LHCN-M2 (cell line): ENCODE data around the gene CFDP1. TPM values are rescaled to one million over a fixed set of nuclear protein-coding genes. Genes with fewer than 3 reads are reported as not detected.

ENCODE experiments used
- DNase-seq: peaks from one replicate; pipeline ENCODE4 v3.0.0-alpha.2; 2012; ENCODE audit warnings: low read depth
- total RNA-seq: library from RNA; depleted of rRNA; stranded (reverse); fragments of >200 nt; gene quantifications from 2 replicates; pipeline ENCODE4 v1.2.3, GENCODE V29; 2014; rRNA removed

The CFDP1 gene
- total RNA-seq, 1 experiment from 2014 or later, result 63.3 TPM

DNA sequence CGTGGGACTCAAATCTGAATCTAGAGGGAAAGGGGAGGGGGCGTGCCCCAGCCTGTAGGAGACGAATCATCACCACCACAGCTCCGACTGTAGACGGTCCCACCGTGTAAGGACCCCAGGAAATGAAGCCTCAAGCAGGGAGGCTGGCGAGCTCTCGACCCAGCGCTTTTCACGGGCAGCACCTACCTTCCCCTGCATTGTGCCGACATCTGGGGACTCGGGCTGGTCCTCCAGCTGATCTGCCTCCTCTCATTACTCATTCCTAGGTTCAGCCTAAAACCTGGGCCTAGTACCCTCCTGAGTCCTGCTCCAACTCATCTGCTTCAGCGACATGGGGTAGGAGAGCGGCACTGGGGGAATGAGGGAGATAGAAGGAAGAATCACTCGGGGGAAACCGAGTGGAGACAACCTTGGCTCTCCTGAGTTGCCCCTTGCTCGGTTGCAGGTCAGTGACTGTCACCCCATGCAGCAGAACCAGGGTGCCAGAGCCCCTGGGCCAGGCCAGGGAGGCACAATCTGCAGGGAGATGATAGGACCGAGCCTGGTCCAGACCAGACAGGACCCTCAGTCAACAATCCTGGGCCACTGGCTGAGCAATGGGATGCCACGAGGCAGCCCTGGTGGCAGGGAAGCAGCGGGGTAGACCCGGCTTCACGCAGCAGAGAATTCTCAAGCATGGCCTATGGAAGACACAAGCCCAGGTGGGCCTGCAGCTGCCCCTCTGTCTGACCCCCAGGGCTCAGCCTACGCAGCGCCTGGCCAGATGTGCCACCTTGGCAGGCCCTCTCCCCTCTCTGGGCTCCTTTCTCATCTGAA lies 181.0 kb downstream of the CFDP1 start:
- DNase-seq, result no peak

- peak; percentile 79 for DNase-seq
Measured at GRCh38 chr16:75251280-75252048, 181.8 kb downstream of the CFDP1 start, which contains the start of gene BCAR1. Gene BCAR1, minus strand, starts transcription at chr16:75251624. Its CDS starts 142 bp downstream, at chr16:75251482.

DNA sequence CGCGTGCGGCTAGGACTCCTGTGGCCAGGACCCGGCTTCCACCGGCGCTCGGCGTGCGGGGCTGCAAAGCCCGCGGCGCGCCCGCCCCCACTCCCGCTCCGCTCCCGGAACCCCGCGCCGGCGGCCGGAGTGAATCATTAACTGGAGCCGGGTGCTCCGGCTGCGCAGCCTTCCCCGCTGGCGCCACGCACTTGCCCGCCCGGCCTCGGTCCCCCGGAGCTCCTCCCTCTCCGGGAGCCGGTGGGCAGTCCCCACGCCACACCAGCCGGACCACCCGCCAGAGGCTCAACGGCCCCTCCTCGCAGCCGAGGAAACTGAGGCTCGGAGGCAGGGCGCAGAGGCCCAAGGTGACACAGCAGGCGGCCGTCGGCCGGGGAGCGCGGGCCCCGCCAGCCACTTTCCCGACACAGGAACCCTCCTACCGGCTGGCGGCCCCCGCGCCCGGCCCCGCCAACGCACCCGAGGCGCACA lies 182.5 kb downstream of the CFDP1 start:
- DNase-seq, result no peak

- DNase-seq, result no peak
Measured at GRCh38 chr16:75250089-75250808, 183.1 kb downstream of the CFDP1 start.

GRCh38 chr16:75249441-75249840 lies 183.9 kb downstream of the CFDP1 start:
- DNase-seq, result no peak

DNA sequence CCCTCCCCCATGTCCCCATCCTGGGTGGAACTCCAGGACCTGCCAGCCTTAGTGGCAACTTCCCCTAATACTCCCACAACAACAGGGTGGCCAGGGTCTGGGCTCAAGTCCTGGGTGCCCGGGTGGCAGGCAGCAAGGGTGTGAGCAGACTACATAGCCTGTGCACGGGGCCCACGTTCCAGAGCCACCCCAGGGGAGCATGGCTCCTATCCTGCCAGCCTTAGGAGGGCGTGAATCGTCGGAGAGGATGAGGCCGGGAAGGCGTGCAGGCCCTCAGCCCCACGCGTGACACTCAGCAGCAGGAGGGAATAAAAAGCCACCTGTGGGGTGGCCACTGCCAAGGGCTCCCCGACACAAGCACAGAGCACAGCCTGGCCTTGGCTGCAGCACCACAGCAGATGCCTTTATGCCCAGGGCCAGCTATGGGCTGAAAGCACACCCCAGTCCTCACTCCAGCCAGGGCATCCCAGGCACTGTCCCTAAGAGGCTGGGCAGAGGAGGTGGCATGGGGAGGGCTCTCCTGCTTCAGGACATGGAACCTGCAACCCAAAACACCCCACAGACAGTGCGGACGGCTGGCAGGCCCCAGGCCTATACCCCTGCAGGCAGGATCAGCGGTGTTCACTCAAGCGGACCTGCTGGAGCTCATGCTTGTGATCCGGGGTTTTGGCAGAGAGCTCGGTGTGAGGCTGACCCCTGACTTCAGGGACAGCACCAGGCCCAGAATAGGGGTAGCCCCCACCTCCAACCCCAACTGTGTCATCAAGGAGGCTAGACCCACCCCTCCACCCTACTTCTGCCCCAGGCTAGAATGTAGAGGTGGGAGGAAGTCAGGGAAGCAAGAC lies 184.5 kb downstream of the CFDP1 start:
- DNase-seq, result no peak

DNA sequence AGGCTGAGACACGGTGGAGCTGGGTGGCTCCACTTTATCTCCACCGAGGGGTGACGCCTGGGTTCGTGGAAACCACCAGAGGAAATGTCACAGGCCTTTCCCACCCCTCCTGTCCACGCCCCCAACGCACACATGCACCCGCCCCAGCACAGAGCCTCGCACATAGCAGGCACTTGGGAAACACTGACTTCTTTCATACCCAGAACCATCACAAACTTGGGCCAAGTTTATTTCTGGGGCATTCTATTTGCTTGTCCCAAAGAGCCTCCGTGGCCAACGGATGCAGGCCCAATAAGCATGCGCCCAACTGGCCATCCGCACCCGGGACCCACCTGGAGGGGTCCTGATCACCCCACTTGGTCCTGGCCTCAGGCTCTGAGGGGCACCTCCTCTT lies 185.2 kb downstream of the CFDP1 start:
- DNase-seq, result no peak

GRCh38 chr16:75247249-75247648 lies 186.1 kb downstream of the CFDP1 start:
- DNase-seq, result no peak

GRCh38 chr16:75246504-75247205 lies 186.6 kb downstream of the CFDP1 start:
- no peak for DNase-seq

DNA sequence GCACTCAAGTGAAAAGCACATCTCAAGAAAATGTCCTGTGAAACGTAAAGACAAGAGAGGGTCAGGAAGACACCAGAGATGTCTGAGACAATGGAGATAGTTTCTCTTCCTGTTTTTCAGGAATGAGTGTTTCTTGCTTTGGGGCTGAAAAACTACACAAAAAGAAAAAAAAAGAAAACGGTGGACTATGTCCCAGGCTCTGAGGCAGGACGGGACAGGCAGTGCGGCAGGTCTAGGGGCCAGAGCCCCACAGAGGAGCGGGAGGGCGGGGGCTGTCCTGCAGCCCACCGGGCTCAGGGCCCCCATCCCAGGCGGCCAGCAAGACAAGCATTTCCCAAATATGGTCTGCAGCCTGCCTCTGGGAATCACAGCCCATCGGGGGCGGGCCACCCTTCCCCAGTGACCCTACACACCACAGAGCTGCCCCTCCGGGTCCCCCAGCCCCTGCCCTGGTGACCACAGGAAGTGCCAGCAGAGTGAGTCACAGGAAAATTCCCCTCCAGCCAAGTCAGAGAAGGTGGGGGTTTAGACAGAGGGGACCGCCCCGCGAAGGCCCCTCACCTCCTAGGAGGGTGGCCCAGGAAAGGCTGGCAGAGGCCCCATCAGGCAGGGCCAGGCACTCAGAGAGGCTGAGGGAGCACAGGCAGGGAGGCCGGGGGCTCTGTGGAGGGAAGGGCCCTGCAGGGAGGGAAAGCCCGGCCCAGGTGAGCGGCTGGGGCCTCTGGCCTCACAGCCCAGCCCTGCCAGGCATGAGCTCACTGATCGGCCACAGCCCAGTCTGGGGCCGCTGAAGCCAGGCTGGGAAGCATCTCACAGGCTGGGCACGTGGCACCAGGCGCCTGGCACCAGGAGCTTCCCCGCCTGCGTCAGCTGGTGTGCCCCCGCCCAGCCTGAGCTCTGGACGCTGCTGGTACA lies 188.2 kb downstream of the CFDP1 start:
- DNase-seq, result peak; percentile 98

DNA sequence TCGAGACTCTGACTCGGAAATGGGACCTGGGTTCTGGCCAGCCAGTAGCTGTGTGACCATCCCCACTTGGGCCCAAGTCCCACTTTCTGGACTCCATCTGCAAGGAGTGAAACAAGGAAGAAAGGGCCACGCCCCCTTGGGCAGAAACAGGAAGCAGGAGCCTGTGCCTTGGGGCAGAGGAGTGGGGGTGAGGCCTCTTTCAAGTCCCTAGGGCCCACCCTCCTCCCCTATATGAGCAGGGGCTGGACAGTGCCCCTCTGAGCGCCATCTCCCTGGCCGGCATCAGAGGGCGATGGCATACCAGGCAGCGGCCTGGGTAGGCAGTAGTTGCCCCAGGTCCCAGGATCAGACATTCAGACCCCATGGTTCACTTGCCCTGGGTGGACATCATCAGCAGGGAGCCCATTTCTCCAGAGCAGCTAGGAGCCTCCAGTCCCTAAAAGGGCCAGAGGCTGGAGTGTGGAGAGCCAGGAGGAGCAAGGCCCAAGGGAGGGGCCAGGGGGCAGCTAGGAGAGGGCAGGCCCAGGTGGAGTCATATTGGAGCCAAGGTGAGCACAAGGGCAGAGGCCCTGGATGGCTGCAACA lies 189.0 kb downstream of the CFDP1 start:
- DNase-seq, result no peak

Other genes with a start within 250 kb of the CFDP1 start
- not detected in 2 replicates for gene CTRB2, start 226.3 kb downstream of the CFDP1 start, total RNA-seq
- not detected in 2 replicates for gene CTRB1, start 214.5 kb downstream of the CFDP1 start, total RNA-seq
- 67.9 and 96.1 TPM in 2 replicates for gene BCAR1, start 181.9 kb downstream of the CFDP1 start, total RNA-seq
- gene TMEM170A, start 31.2 kb upstream of the CFDP1 start, total RNA-seq, result 9.7 and 11.7 TPM in 2 replicates
- 1.8 and 1.9 TPM in 2 replicates for gene CHST6, start 61.9 kb upstream of the CFDP1 start, total RNA-seq
- gene CHST5, start 102.6 kb upstream of the CFDP1 start, total RNA-seq, result not detected in 2 replicates
- 6.2 and 8.3 TPM in 2 replicates for gene TMEM231, start 122.7 kb upstream of the CFDP1 start, total RNA-seq
- 53.7 and 59.0 TPM in 2 replicates for gene GABARAPL2, start 132.9 kb upstream of the CFDP1 start, total RNA-seq
- gene ADAT1, start 189.8 kb upstream of the CFDP1 start, total RNA-seq, result 50.2 and 66.0 TPM in 2 replicates
- gene KARS1, start 214.2 kb upstream of the CFDP1 start, total RNA-seq, result 198 and 202 TPM in 2 replicates
- 53.2 and 60.0 TPM in 2 replicates for gene TERF2IP, start 214.3 kb upstream of the CFDP1 start, total RNA-seq
- not detected in 2 replicates for gene CPHXL2, start 243.5 kb upstream of the CFDP1 start, total RNA-seq